Measurements from ENCODE around the gene ZNF205. TPM values are rescaled to one million over a fixed set of nuclear protein-coding genes. Genes with fewer than 3 reads are reported as not detected.

ZNF205 gene
- total and polyA plus RNA-seq, 2 donors (not counting 1 experiment from before 2014, with no cell fraction given): 3.4 to 16.0 TPM

DNA sequence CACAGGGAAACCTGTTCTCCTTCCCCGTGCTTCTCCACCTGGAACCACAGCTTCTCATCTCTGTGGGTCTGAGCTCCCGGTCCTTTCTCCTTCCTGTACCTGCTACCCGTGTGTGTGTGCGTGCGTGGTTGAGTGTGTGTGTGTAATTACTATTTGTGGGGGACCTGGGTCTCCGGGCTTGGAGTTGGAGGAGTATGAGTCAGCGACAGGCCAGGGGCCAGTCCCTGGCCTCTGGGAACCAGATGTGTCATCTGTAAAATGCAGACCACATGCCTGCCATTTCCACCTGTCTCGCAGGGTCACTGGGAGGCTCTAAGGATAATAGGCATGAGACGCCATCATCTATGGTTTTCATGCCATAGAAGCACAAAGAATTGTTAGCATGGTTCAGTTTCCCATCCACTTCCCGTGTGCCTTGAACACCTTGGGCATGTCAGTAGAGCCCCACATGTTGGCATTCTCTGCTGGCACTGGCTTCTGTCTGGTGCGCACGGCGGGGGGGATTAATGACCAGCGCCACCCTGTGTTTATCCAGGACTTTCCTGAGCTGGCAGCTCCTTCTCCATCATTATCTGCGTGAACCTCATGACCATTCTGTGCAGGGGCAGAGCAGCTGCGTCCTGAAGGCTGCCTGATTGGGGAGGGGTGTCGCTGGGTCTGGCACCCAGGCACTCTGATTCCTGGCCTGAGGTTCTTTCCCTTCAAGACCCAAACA, 1.5 kb downstream of the ZNF205 start:
- H3K79me2 ChIP-seq (ENCODE audit: control insufficient read depth, insufficient read depth, low read length): peaks cover 3% of the 10 kb centered on the region
- H3K4me2 ChIP-seq (ENCODE audit: extremely low read depth, insufficient read depth, low read length): peak overlapping the region; percentile 74
- no peak overlapping the region for H2AFZ ChIP-seq (ENCODE audit: low read length)
- H3K9me3 ChIP-seq (ENCODE audit: control insufficient read depth, insufficient read depth, low read depth, low read length): no peaks in the 10 kb centered on the region
- H3K4me3 ChIP-seq (replicated peaks in 1 of 4; ENCODE audit: control extremely low read depth in 1 of 4, insufficient read depth in 1 of 4, low read depth in 3 of 4, low read length in 4 of 4): peak overlapping the region; percentile 70 to 97 (median 87)
- no peak overlapping the region for H3K9ac ChIP-seq (ENCODE audit: insufficient read depth, low read length)
- DNase-seq (ENCODE audit: low read depth in 2 of 2): peak in 1 of 2 donors; percentile 34
- no peak overlapping the region for H3K27ac ChIP-seq (ENCODE audit: insufficient read depth, low read length)
- H3K27me3 ChIP-seq (ENCODE audit: control insufficient read depth, insufficient read depth, low read length): no peaks in the 10 kb centered on the region
- no peaks in the 10 kb centered on the region for H4K20me1 ChIP-seq (ENCODE audit: control insufficient read depth, extremely low read depth, insufficient read depth, low read length)
- peaks cover 8% of the 10 kb centered on the region for H3K36me3 ChIP-seq (ENCODE audit: control insufficient read depth, insufficient read depth, low read length)
- peaks cover 4% of the 10 kb centered on the region for H3K4me1 ChIP-seq (ENCODE audit: control insufficient read depth, extremely low read depth, insufficient read depth, low read length)
- no peak for TF ChIP-seq EZH2 (IDR thresholded peaks at IDR 0.05; ENCODE audit: low read length, missing control alignments)
- TF ChIP-seq, protein P1, sequence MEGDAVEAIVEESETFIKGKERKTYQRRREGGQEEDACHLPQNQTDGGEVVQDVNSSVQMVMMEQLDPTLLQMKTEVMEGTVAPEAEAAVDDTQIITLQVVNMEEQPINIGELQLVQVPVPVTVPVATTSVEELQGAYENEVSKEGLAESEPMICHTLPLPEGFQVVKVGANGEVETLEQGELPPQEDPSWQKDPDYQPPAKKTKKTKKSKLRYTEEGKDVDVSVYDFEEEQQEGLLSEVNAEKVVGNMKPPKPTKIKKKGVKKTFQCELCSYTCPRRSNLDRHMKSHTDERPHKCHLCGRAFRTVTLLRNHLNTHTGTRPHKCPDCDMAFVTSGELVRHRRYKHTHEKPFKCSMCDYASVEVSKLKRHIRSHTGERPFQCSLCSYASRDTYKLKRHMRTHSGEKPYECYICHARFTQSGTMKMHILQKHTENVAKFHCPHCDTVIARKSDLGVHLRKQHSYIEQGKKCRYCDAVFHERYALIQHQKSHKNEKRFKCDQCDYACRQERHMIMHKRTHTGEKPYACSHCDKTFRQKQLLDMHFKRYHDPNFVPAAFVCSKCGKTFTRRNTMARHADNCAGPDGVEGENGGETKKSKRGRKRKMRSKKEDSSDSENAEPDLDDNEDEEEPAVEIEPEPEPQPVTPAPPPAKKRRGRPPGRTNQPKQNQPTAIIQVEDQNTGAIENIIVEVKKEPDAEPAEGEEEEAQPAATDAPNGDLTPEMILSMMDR (conservative IDR thresholded peaks at IDR 0.05 in 1 of 2, IDR thresholded peaks at IDR 0.05 in 1 of 2; ENCODE audit: low read depth in 1 of 2, low read length in 2 of 2): no peak

DNA sequence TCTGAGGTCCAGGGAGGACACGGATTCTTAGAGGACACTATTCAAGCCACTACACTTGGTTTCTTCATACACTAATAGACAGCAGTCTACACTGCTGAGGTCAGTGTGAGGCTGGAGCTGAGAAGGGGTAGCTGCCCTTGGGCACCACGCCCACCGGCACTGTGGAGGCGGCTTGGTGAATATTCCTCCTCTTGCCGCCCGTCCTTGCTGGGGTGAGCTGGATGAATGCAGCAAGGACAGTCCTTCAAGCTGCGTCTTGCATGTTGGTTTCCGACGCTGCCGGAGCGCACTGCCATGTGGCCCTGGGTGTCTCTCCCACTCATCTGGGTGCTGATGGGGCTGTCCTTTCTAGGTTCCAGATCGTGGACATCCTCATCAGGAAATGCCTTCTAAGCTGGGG, 2.6 kb downstream of the ZNF205 start:
- no peak overlapping the region for H3K4me2 ChIP-seq (ENCODE audit: extremely low read depth, insufficient read depth, low read length)
- TF ChIP-seq, protein P1 (conservative IDR thresholded peaks at IDR 0.05 in 1 of 2, IDR thresholded peaks at IDR 0.05 in 1 of 2; ENCODE audit: low read depth in 1 of 2, low read length in 2 of 2): no peak
- TF ChIP-seq EZH2 (IDR thresholded peaks at IDR 0.05; ENCODE audit: low read length, missing control alignments): no peak
- H3K36me3 ChIP-seq (ENCODE audit: control insufficient read depth, insufficient read depth, low read length): peaks cover 13% of the 10 kb centered on the region
- H3K4me3 ChIP-seq (replicated peaks in 1 of 4; ENCODE audit: control extremely low read depth in 1 of 4, insufficient read depth in 1 of 4, low read depth in 3 of 4, low read length in 4 of 4): no peak overlapping the region
- H2AFZ ChIP-seq (ENCODE audit: low read length): no peak overlapping the region
- peaks cover 4% of the 10 kb centered on the region for H3K4me1 ChIP-seq (ENCODE audit: control insufficient read depth, extremely low read depth, insufficient read depth, low read length)
- H3K9me3 ChIP-seq (ENCODE audit: control insufficient read depth, insufficient read depth, low read depth, low read length): no peaks in the 10 kb centered on the region
- H3K27ac ChIP-seq (ENCODE audit: insufficient read depth, low read length): no peak overlapping the region
- no peak overlapping the region for H3K9ac ChIP-seq (ENCODE audit: insufficient read depth, low read length)
- no peaks in the 10 kb centered on the region for H3K27me3 ChIP-seq (ENCODE audit: control insufficient read depth, insufficient read depth, low read length)
- no peak for DNase-seq (ENCODE audit: low read depth in 2 of 2)
- H4K20me1 ChIP-seq (ENCODE audit: control insufficient read depth, extremely low read depth, insufficient read depth, low read length): no peaks in the 10 kb centered on the region
- peaks cover 3% of the 10 kb centered on the region for H3K79me2 ChIP-seq (ENCODE audit: control insufficient read depth, insufficient read depth, low read length)

DNA sequence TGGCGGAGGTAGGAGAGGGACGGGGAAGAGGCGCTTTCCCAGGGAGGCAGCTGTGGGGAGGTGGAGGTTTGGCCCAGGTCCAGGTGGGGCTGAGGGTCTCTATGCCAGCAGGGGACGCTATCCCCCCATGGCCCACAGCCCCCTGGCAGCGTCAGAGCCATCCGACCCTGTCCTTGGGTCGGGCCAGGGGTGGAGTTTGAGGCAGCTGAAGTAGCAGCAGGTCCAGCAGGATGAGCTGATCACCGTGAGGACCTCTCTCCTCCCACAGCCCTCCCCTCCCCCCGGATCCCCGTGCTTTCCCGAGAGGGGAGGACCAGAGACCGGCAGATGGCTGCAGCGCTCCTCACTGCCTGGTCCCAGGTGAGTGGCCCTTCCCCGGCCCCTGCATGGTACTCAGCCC, 3.2 kb downstream of the ZNF205 start:
- no peak for TF ChIP-seq EZH2 (IDR thresholded peaks at IDR 0.05; ENCODE audit: low read length, missing control alignments)
- Histone ChIP-seq H3K9ac (ENCODE audit: insufficient read depth, low read length) (no peak overlapping the region), H3K4me1 (ENCODE audit: control insufficient read depth, extremely low read depth, insufficient read depth, low read length) (peaks cover 4% of the 10 kb centered on the region), H3K4me2 (ENCODE audit: extremely low read depth, insufficient read depth, low read length) (no peak overlapping the region), H4K20me1 (ENCODE audit: control insufficient read depth, extremely low read depth, insufficient read depth, low read length) (no peaks in the 10 kb centered on the region), H3K9me3 (ENCODE audit: control insufficient read depth, insufficient read depth, low read depth, low read length) (no peaks in the 10 kb centered on the region), H3K27me3 (ENCODE audit: control insufficient read depth, insufficient read depth, low read length) (no peaks in the 10 kb centered on the region), H3K27ac (ENCODE audit: insufficient read depth, low read length) (no peak overlapping the region), H3K4me3 (replicated peaks in 1 of 4; ENCODE audit: control extremely low read depth in 1 of 4, insufficient read depth in 1 of 4, low read depth in 3 of 4, low read length in 4 of 4) (no peak overlapping the region), H3K79me2 (ENCODE audit: control insufficient read depth, insufficient read depth, low read length) (peaks cover 3% of the 10 kb centered on the region), H2AFZ (ENCODE audit: low read length) (no peak overlapping the region), H3K36me3 (ENCODE audit: control insufficient read depth, insufficient read depth, low read length) (peaks cover 13% of the 10 kb centered on the region)
- DNase-seq (ENCODE audit: low read depth in 2 of 2): no peak
